Left ventricle myocardium inferior (tissue), 1 donor: ENCODE data around the gene MOXD1. TPM values are rescaled to one million over a fixed set of nuclear protein-coding genes. Genes with fewer than 3 reads are reported as not detected.

Experiments used
- DNase-seq: peaks from one replicate; pipeline ENCODE4 v3.0.0-alpha.2; 2020
- H3K27ac ChIP-seq: fragments of 200-600 bp; replicated peaks from 2 replicates; pipeline ENCODE4 v1.8.0; 2021
- H3K27me3 ChIP-seq: fragments of 200-600 bp; 2 replicates; pipeline ENCODE4 v1.8.0; 2021; ENCODE audit warnings: low read depth
- H3K36me3 ChIP-seq: fragments of 200-600 bp; 2 replicates; pipeline ENCODE4 v1.8.0; 2021
- H3K4me1 ChIP-seq: fragments of 200-600 bp; 2 replicates; pipeline ENCODE4 v1.8.0; 2021
- H3K4me3 ChIP-seq: fragments of 200-600 bp; 2 replicates; pipeline ENCODE4 v1.8.0; 2021; ENCODE audit warnings: mild to moderate bottlenecking, moderate library complexity
- H3K9me3 ChIP-seq: fragments of 200-600 bp; replicated peaks from 2 replicates; pipeline ENCODE4 v1.8.0; 2021
- CTCF ChIP-seq: fragments of 200-600 bp; IDR thresholded peaks from 2 replicates; pipeline ENCODE4 v1.8.0; 2021; ENCODE audit warnings: antibody characterized with exemption, mild to moderate bottlenecking, borderline replicate concordance
- intact Hi-C: fragments of 100-400 bp; cut with micrococcal nuclease; formaldehyde crosslinking; loops from one replicate; pipeline ENCODE4 v1.11.0; 2022
- total RNA-seq: library from RNA; stranded (reverse); fragmentation: NEBNext Ultra II Directional; extraction: Animal tissue kit (Norgen Biotek cat#: 25700); gene quantifications from one replicate; pipeline ENCODE4 v1.2.1, GENCODE V29; 2021
- donor health status: DM: no; HTN: yes; CAD: no; lungs with severe emphysema.

Gene MOXD1
- total RNA-seq, 1 donor from 2014 or later = 3.4 TPM

- no peak overlapping the region for H3K4me3 ChIP-seq
- H3K27me3 ChIP-seq = peaks cover 5% of the 10 kb centered on the region
- no peak for DNase-seq
- intact Hi-C loops = no loop called here
- no peak overlapping the region for H3K27ac ChIP-seq
- H3K9me3 ChIP-seq = no peaks in the 10 kb centered on the region
- H3K36me3 ChIP-seq = no peaks in the 10 kb centered on the region
- no peak for TF ChIP-seq CTCF
- H3K4me1 ChIP-seq = no peaks in the 10 kb centered on the region
Observed at GRCh38 chr6:132430110-132430509, 28.8 kb upstream of the MOXD1 start.

GRCh38 chr6:132425176-132425575 lies 23.9 kb upstream of the MOXD1 start:
- Histone ChIP-seq H3K4me3 (no peak overlapping the region), H3K4me1 (no peaks in the 10 kb centered on the region), H3K27me3 (peaks cover under 1% of the 10 kb centered on the region), H3K36me3 (no peaks in the 10 kb centered on the region), H3K9me3 (peaks cover 37% of the 10 kb centered on the region), H3K27ac (no peak overlapping the region)
- no peak for DNase-seq
- intact Hi-C loops = no loop called here
- no peak for TF ChIP-seq CTCF

- Histone ChIP-seq H3K36me3 (no peaks in the 10 kb centered on the region), H3K9me3 (peaks cover 45% of the 10 kb centered on the region), H3K27me3 (no peaks in the 10 kb centered on the region), H3K4me1 (no peaks in the 10 kb centered on the region), H3K4me3 (no peak overlapping the region), H3K27ac (no peak overlapping the region)
- no peak for DNase-seq
- TF ChIP-seq CTCF = no peak
- intact Hi-C loops = no loop called here
Observed at GRCh38 chr6:132423839-132424238, 22.6 kb upstream of the MOXD1 start.

GRCh38 chr6:132418235-132418965 lies 17.1 kb upstream of the MOXD1 start:
- Histone ChIP-seq H3K9me3 (peaks cover 56% of the 10 kb centered on the region), H3K4me3 (no peak overlapping the region), H3K36me3 (no peaks in the 10 kb centered on the region), H3K27ac (no peak overlapping the region), H3K4me1 (no peaks in the 10 kb centered on the region), H3K27me3 (peaks cover 3% of the 10 kb centered on the region)
- DNase-seq = no peak
- no peak for TF ChIP-seq CTCF
- intact Hi-C loops = no loop called here

- H3K27me3 ChIP-seq = peaks cover 3% of the 10 kb centered on the region
- H3K4me1 ChIP-seq = no peaks in the 10 kb centered on the region
- H3K4me3 ChIP-seq = no peak overlapping the region
- TF ChIP-seq CTCF = no peak
- H3K9me3 ChIP-seq = peaks cover 20% of the 10 kb centered on the region
- intact Hi-C loops = no loop called here
- H3K27ac ChIP-seq = peak overlapping the region; percentile 21
- H3K36me3 ChIP-seq = no peaks in the 10 kb centered on the region
- DNase-seq = peak; percentile 34
Observed at GRCh38 chr6:132414761-132415160, 13.5 kb upstream of the MOXD1 start.
